CD4-positive, alpha-beta memory T cell (primary cell): ENCODE measurements around the gene LIN28B. TPM values are rescaled to one million over a fixed set of nuclear protein-coding genes. Genes with fewer than 3 reads are reported as not detected.

ENCODE experiments used
- CTCF ChIA-PET: fragments of 350-600 bp; sonication (Branson Sonifier 250); formaldehyde crosslinking; loops from one replicate; lab custom pipeline; 2021; ENCODE audit warnings: inconsistent platforms; ENCODE audit not compliant: partially characterized antibody; lab: Charles Lee
- POLR2A ChIA-PET: fragments of 350-600 bp; sonication (Branson Sonifier 250); formaldehyde crosslinking; loops from one replicate; lab custom pipeline; 2021; ENCODE audit not compliant: partially characterized antibody; lab: Charles Lee
- DNase-seq, 5 donors: peaks; one replicate each; pipeline versions ENCODE4 v3.0.0 to v3.0.0-alpha.2; 2020 to 2022; ENCODE audit warnings: mixed read lengths in 1 of 5
- H3K27ac ChIP-seq: one replicate; pipeline ENCODE4 v1.7.0; 2013; ENCODE audit warnings: low read depth, low read length
- H3K27me3 ChIP-seq: 2 replicates; pipeline ENCODE4 v1.7.0; 2013; ENCODE audit warnings: mild to moderate bottlenecking, low read length, moderate library complexity; ENCODE audit not compliant: insufficient read depth
- H3K36me3 ChIP-seq: 2 replicates; pipeline ENCODE4 v1.7.0; 2013; ENCODE audit warnings: mild to moderate bottlenecking, low read length, moderate library complexity; ENCODE audit not compliant: insufficient read depth
- H3K4me1 ChIP-seq: 2 replicates; pipeline ENCODE4 v1.7.0; 2013; ENCODE audit warnings: mild to moderate bottlenecking, low read length, moderate library complexity; ENCODE audit not compliant: insufficient read depth
- H3K4me3 ChIP-seq, 2 donors: one replicate each; pipeline ENCODE4 v1.7.0; 2013; ENCODE audit warnings: low read length in 2 of 2, mild to moderate bottlenecking in 1 of 2
- H3K9me3 ChIP-seq, 2 donors: one replicate each; pipeline ENCODE4 v1.7.0; 2013; ENCODE audit warnings: low read length in 2 of 2, control low read depth in 1 of 2; ENCODE audit not compliant: control insufficient read depth in 1 of 2
- H3K27ac Mint-ChIP-seq, 7 donors: one replicate each; pipeline ENCODE4 v1.8.0; 2020 to 2021; ENCODE audit warnings: mixed read lengths in 7 of 7, mild to moderate bottlenecking in 6 of 7, inconsistent platforms in 3 of 7, moderate library complexity in 3 of 7
- H3K27me3 Mint-ChIP-seq, 2 donors: one replicate each; pipeline ENCODE4 v1.8.0; 2020 to 2021; ENCODE audit warnings: mixed read lengths in 2 of 2
- H3K36me3 Mint-ChIP-seq, 2 donors: one replicate each; pipeline ENCODE4 v1.8.0; 2020 to 2021; ENCODE audit warnings: mixed read lengths in 2 of 2, inconsistent platforms in 1 of 2, mild to moderate bottlenecking in 1 of 2
- H3K4me1 Mint-ChIP-seq, 4 donors: one replicate each; pipeline ENCODE4 v1.8.0; 2020 to 2021; ENCODE audit warnings: mixed read lengths in 4 of 4, mild to moderate bottlenecking in 1 of 4
- H3K4me3 Mint-ChIP-seq, 8 donors: one replicate each; pipeline ENCODE4 v1.8.0; 2020 to 2021; ENCODE audit warnings: mixed read lengths in 8 of 8, mild to moderate bottlenecking in 7 of 8, moderate library complexity in 6 of 8, inconsistent platforms in 3 of 8
- H3K9me3 Mint-ChIP-seq, 8 donors: one replicate each; pipeline ENCODE4 v1.8.0; 2020 to 2021; ENCODE audit warnings: mixed read lengths in 8 of 8, mild to moderate bottlenecking in 5 of 8, inconsistent platforms in 3 of 8, moderate library complexity in 1 of 8
- intact Hi-C: fragments of 100-400 bp; cut with micrococcal nuclease; formaldehyde crosslinking; loops from one replicate; pipeline ENCODE4 v1.15.1; 2023
- polyA plus RNA-seq, 2 donors: library from polyadenylated mRNA; unstranded; fragments of 300-500 nt; fragmentation: Illumina TruSeq; gene quantifications; one replicate each; pipeline ENCODE4 v1.2.3, GENCODE V29; 2021
- total RNA-seq, 2 experiments: library from RNA; stranded (reverse); gene quantifications; one replicate each; pipeline ENCODE4 v1.2.3, GENCODE V29; 2021

Gene LIN28B
- total and polyA plus RNA-seq, 4 experiments from 2014 or later = not detected

GRCh38 chr6:104936766-104937535 is 20.0 kb upstream of the LIN28B start:
- Mint-ChIP-seq H3K9me3 (peaks cover 0 to 16% (median 11%) of the 10 kb centered on the region in 8 donors), H3K27ac (peak overlapping the region in 1 of 7 donors; percentile 61), H3K4me1 (peaks cover 0 to 10% (median 3%) of the 10 kb centered on the region in 4 donors), H3K27me3 (peaks cover 24 to 25% of the 10 kb centered on the region in 2 donors), H3K4me3 (no peak overlapping the region), H3K36me3 (no peaks in the 10 kb centered on the region)
- Histone ChIP-seq H3K27ac (no peak overlapping the region), H3K27me3 (no peaks in the 10 kb centered on the region), H3K36me3 (no peaks in the 10 kb centered on the region), H3K9me3 (no peaks in the 10 kb centered on the region), H3K4me3 (no peak overlapping the region), H3K4me1 (no peaks in the 10 kb centered on the region)
- CTCF ChIA-PET = no interaction called here
- DNase-seq = no peak
- intact Hi-C loops = no loop called here
- POLR2A ChIA-PET = no interaction called here

- H3K36me3 ChIP-seq = no peaks in the 10 kb centered on the region
- DNase-seq = no peak
- intact Hi-C loops = no loop called here
- Mint-ChIP-seq H3K36me3 (no peaks in the 10 kb centered on the region), H3K9me3 (peaks cover 0 to 26% (median 12%) of the 10 kb centered on the region in 8 donors), H3K4me1 (peaks cover 0 to 12% (median 3%) of the 10 kb centered on the region in 4 donors), H3K27me3 (peaks cover 30 to 31% of the 10 kb centered on the region in 2 donors), H3K27ac (no peak overlapping the region), H3K4me3 (peak overlapping the region in 4 of 8 donors; percentile 17 to 61 (median 40))
- peaks cover 8% of the 10 kb centered on the region for H3K27me3 ChIP-seq
- ChIA-PET POLR2A (no interaction called here), CTCF (no interaction called here)
- H3K4me1 ChIP-seq = no peaks in the 10 kb centered on the region
- no peak overlapping the region for H3K4me3 ChIP-seq
- no peaks in the 10 kb centered on the region for H3K9me3 ChIP-seq
- no peak overlapping the region for H3K27ac ChIP-seq
Observed at GRCh38 chr6:104940238-104940892, 16.5 kb upstream of the LIN28B start.

GRCh38 chr6:104940893-104941728 is 15.8 kb upstream of the LIN28B start:
- Histone ChIP-seq H3K36me3 (no peaks in the 10 kb centered on the region), H3K27ac (no peak overlapping the region), H3K9me3 (no peaks in the 10 kb centered on the region), H3K4me3 (no peak overlapping the region), H3K27me3 (peaks cover 8% of the 10 kb centered on the region), H3K4me1 (no peaks in the 10 kb centered on the region)
- ChIA-PET POLR2A (no interaction called here), CTCF (no interaction called here)
- peaks cover 0 to 26% (median 12%) of the 10 kb centered on the region in 8 donors for H3K9me3 Mint-ChIP-seq
- peaks cover 28% of the 10 kb centered on the region in 2 donors for H3K27me3 Mint-ChIP-seq
- intact Hi-C loops = no loop called here
- no peak overlapping the region for H3K27ac Mint-ChIP-seq
- peak overlapping the region; percentile 31 to 78 (median 59) for H3K4me3 Mint-ChIP-seq
- peaks cover 0 to 12% (median 3%) of the 10 kb centered on the region in 4 donors for H3K4me1 Mint-ChIP-seq
- H3K36me3 Mint-ChIP-seq = no peaks in the 10 kb centered on the region
- DNase-seq = peak in 2 of 5 donors; percentile 20

GRCh38 chr6:104941729-104942091 is 15.2 kb upstream of the LIN28B start:
- Histone ChIP-seq H3K27ac (no peak overlapping the region), H3K4me1 (no peaks in the 10 kb centered on the region), H3K4me3 (no peak overlapping the region), H3K36me3 (no peaks in the 10 kb centered on the region), H3K9me3 (no peaks in the 10 kb centered on the region), H3K27me3 (peaks cover 8% of the 10 kb centered on the region)
- Mint-ChIP-seq H3K4me3 (peak overlapping the region; percentile 31 to 78 (median 59)), H3K9me3 (peaks cover 0 to 25% (median 12%) of the 10 kb centered on the region in 8 donors), H3K4me1 (peaks cover 0 to 12% (median 3%) of the 10 kb centered on the region in 4 donors), H3K27ac (no peak overlapping the region), H3K27me3 (peaks cover 22 to 23% of the 10 kb centered on the region in 2 donors), H3K36me3 (no peaks in the 10 kb centered on the region)
- DNase-seq = no peak
- ChIA-PET CTCF (no interaction called here), POLR2A (no interaction called here)
- intact Hi-C loops = no loop called here

- ChIA-PET CTCF (no interaction called here), POLR2A (no interaction called here)
- intact Hi-C loops = no loop called here
- Histone ChIP-seq H3K27me3 (peaks cover 8% of the 10 kb centered on the region), H3K9me3 (no peaks in the 10 kb centered on the region), H3K27ac (no peak overlapping the region), H3K4me1 (no peaks in the 10 kb centered on the region), H3K4me3 (no peak overlapping the region), H3K36me3 (no peaks in the 10 kb centered on the region)
- no peak overlapping the region for H3K4me3 Mint-ChIP-seq
- peaks cover 19 to 23% of the 10 kb centered on the region in 2 donors for H3K27me3 Mint-ChIP-seq
- no peak for DNase-seq
- peaks cover 0 to 12% (median 3%) of the 10 kb centered on the region in 4 donors for H3K4me1 Mint-ChIP-seq
- no peaks in the 10 kb centered on the region for H3K36me3 Mint-ChIP-seq
- H3K27ac Mint-ChIP-seq = no peak overlapping the region
- peaks cover 0 to 25% (median 12%) of the 10 kb centered on the region in 8 donors for H3K9me3 Mint-ChIP-seq
Observed at GRCh38 chr6:104943781-104944180, 13.1 kb upstream of the LIN28B start.

- CTCF ChIA-PET = no interaction called here
- peaks cover 13% of the 10 kb centered on the region for H3K27me3 ChIP-seq
- Mint-ChIP-seq H3K9me3 (peaks cover 3 to 25% (median 11%) of the 10 kb centered on the region in 8 donors), H3K27me3 (peaks cover 21% of the 10 kb centered on the region in 2 donors), H3K36me3 (peaks cover 2 to 5% of the 10 kb centered on the region in 2 donors), H3K27ac (no peak overlapping the region), H3K4me3 (no peak overlapping the region), H3K4me1 (peaks cover 0 to 4% (median 2%) of the 10 kb centered on the region in 4 donors)
- intact Hi-C loops = no loop called here
- no peaks in the 10 kb centered on the region for H3K4me1 ChIP-seq
- POLR2A ChIA-PET = no interaction called here
- no peak overlapping the region for H3K4me3 ChIP-seq
- H3K36me3 ChIP-seq = no peaks in the 10 kb centered on the region
- no peak for DNase-seq
- H3K27ac ChIP-seq = no peak overlapping the region
- no peaks in the 10 kb centered on the region for H3K9me3 ChIP-seq
Observed at GRCh38 chr6:104949206-104949605, 7.7 kb upstream of the LIN28B start.

GRCh38 chr6:104951677-104952076 is 5.2 kb upstream of the LIN28B start:
- Histone ChIP-seq H3K4me1 (no peaks in the 10 kb centered on the region), H3K27ac (no peak overlapping the region), H3K27me3 (peaks cover 34% of the 10 kb centered on the region), H3K36me3 (no peaks in the 10 kb centered on the region), H3K9me3 (no peaks in the 10 kb centered on the region), H3K4me3 (no peak overlapping the region)
- H3K27me3 Mint-ChIP-seq = peaks cover 31 to 35% of the 10 kb centered on the region in 2 donors
- H3K36me3 Mint-ChIP-seq = peaks cover 2 to 7% of the 10 kb centered on the region in 2 donors
- H3K4me1 Mint-ChIP-seq = peaks cover 0 to 4% (median 2%) of the 10 kb centered on the region in 4 donors
- ChIA-PET CTCF (no interaction called here), POLR2A (no interaction called here)
- H3K27ac Mint-ChIP-seq = no peak overlapping the region
- DNase-seq = no peak
- intact Hi-C loops = no loop called here
- peak overlapping the region in 1 of 8 donors; percentile 5 for H3K4me3 Mint-ChIP-seq
- peaks cover 3 to 37% (median 25%) of the 10 kb centered on the region in 8 donors for H3K9me3 Mint-ChIP-seq
